MG63 (cell line): ENCODE data around the gene FCGBP. TPM values are rescaled to one million over a fixed set of nuclear protein-coding genes. Genes with fewer than 3 reads are reported as not detected.

Experiments
- DNase-seq: peaks from one replicate; pipeline ENCODE4 v3.0.0-alpha.2; 2020
- H3K27me3 ChIP-seq: fragments of 250-450 bp; sonication (Bioruptor Pico); 2 replicates; pipeline ENCODE4 v1.5.1; 2020; ENCODE audit warnings: mild to moderate bottlenecking, moderate library complexity
- H3K36me3 ChIP-seq: fragments of 250-450 bp; sonication (Bioruptor Pico); 2 replicates; pipeline ENCODE4 v1.5.1; 2020; ENCODE audit warnings: mild to moderate bottlenecking, moderate library complexity
- H3K4me3 ChIP-seq: fragments of 250-450 bp; sonication (Bioruptor Pico); 2 replicates; pipeline ENCODE4 v1.5.1; 2020; ENCODE audit warnings: mild to moderate bottlenecking, moderate library complexity
- H3K9me3 ChIP-seq: fragments of 250-450 bp; sonication (Bioruptor Pico); 2 replicates; pipeline ENCODE4 v1.5.1; 2020; ENCODE audit warnings: mild to moderate bottlenecking, moderate library complexity
- total RNA-seq: library from RNA; depleted of rRNA; stranded (reverse); fragments of >200 nt; shearing (Covaris generic); gene quantifications from 2 replicates; pipeline ENCODE4 v1.2.3, GENCODE V29; 2014; ENCODE audit warnings: low replicate concordance

FCGBP gene
- total RNA-seq, 1 experiment from 2014 or later = 1.4 TPM

GRCh38 chr19:39928357-39928725, 6.1 kb downstream of the FCGBP start:
- no peak for DNase-seq
- H3K36me3 ChIP-seq = no peaks in the 10 kb centered on the region
- H3K27me3 ChIP-seq = peaks cover 8% of the 10 kb centered on the region; the same call in 1 of the 2 replicates
- H3K9me3 ChIP-seq = peaks cover 4% of the 10 kb centered on the region; the same call in 1 of the 2 replicates
- no peak overlapping the region for H3K4me3 ChIP-seq

GRCh38 chr19:39927524-39928356, 6.7 kb downstream of the FCGBP start:
- no peak for DNase-seq
- H3K4me3 ChIP-seq = no peak overlapping the region
- peaks cover 6% of the 10 kb centered on the region; the same call in 1 of the 2 replicates for H3K27me3 ChIP-seq
- H3K9me3 ChIP-seq = peaks cover 4% of the 10 kb centered on the region; the same call in 1 of the 2 replicates
- H3K36me3 ChIP-seq = no peaks in the 10 kb centered on the region

- Histone ChIP-seq H3K36me3 (no peaks in the 10 kb centered on the region), H3K9me3 (peaks cover 4% of the 10 kb centered on the region; the same call in 1 of the 2 replicates), H3K4me3 (no peak overlapping the region), H3K27me3 (peaks cover 6% of the 10 kb centered on the region; the same call in 1 of the 2 replicates)
- no peak for DNase-seq
Measured at GRCh38 chr19:39927076-39927475, 7.4 kb downstream of the FCGBP start.

GRCh38 chr19:39926170-39926760, 8.2 kb downstream of the FCGBP start:
- Histone ChIP-seq H3K4me3 (no peak overlapping the region), H3K27me3 (peaks cover 2% of the 10 kb centered on the region; the same call in 1 of the 2 replicates), H3K9me3 (peaks cover 4% of the 10 kb centered on the region; the same call in 1 of the 2 replicates), H3K36me3 (no peaks in the 10 kb centered on the region)
- no peak for DNase-seq

- DNase-seq = no peak
- H3K27me3 ChIP-seq = no peaks in the 10 kb centered on the region
- peaks cover 2% of the 10 kb centered on the region; the same call in 1 of the 2 replicates for H3K9me3 ChIP-seq
- H3K4me3 ChIP-seq = no peak overlapping the region
- H3K36me3 ChIP-seq = no peaks in the 10 kb centered on the region
Measured at GRCh38 chr19:39924952-39925351, 9.5 kb downstream of the FCGBP start.

GRCh38 chr19:39924389-39924788, 10.0 kb downstream of the FCGBP start:
- Histone ChIP-seq H3K9me3 (no peaks in the 10 kb centered on the region), H3K4me3 (no peak overlapping the region), H3K27me3 (no peaks in the 10 kb centered on the region), H3K36me3 (no peaks in the 10 kb centered on the region)
- DNase-seq = no peak

GRCh38 chr19:39923862-39924261, 10.6 kb downstream of the FCGBP start:
- Histone ChIP-seq H3K4me3 (no peak overlapping the region), H3K36me3 (no peaks in the 10 kb centered on the region), H3K9me3 (no peaks in the 10 kb centered on the region), H3K27me3 (no peaks in the 10 kb centered on the region)
- DNase-seq = no peak

GRCh38 chr19:39919976-39920375, 14.5 kb downstream of the FCGBP start:
- no peaks in the 10 kb centered on the region for H3K27me3 ChIP-seq
- H3K36me3 ChIP-seq = no peaks in the 10 kb centered on the region
- no peak for DNase-seq
- no peaks in the 10 kb centered on the region for H3K9me3 ChIP-seq
- H3K4me3 ChIP-seq = no peak overlapping the region

- H3K27me3 ChIP-seq = no peaks in the 10 kb centered on the region
- no peak overlapping the region for H3K4me3 ChIP-seq
- no peaks in the 10 kb centered on the region for H3K9me3 ChIP-seq
- no peaks in the 10 kb centered on the region for H3K36me3 ChIP-seq
- DNase-seq = no peak
Measured at GRCh38 chr19:39918183-39918651, 16.2 kb downstream of the FCGBP start.

- H3K36me3 ChIP-seq = no peaks in the 10 kb centered on the region
- no peaks in the 10 kb centered on the region for H3K9me3 ChIP-seq
- H3K27me3 ChIP-seq = no peaks in the 10 kb centered on the region
- no peak for DNase-seq
- H3K4me3 ChIP-seq = no peak overlapping the region
Measured at GRCh38 chr19:39917561-39918182, 16.8 kb downstream of the FCGBP start.

- no peak for DNase-seq
- no peaks in the 10 kb centered on the region for H3K9me3 ChIP-seq
- H3K4me3 ChIP-seq = no peak overlapping the region
- H3K36me3 ChIP-seq = no peaks in the 10 kb centered on the region
- no peaks in the 10 kb centered on the region for H3K27me3 ChIP-seq
Measured at GRCh38 chr19:39916851-39917396, 17.5 kb downstream of the FCGBP start.

GRCh38 chr19:39916236-39916635, 18.2 kb downstream of the FCGBP start:
- Histone ChIP-seq H3K27me3 (no peaks in the 10 kb centered on the region), H3K36me3 (no peaks in the 10 kb centered on the region), H3K9me3 (no peaks in the 10 kb centered on the region), H3K4me3 (no peak overlapping the region)
- DNase-seq = no peak

GRCh38 chr19:39915848-39916215, 18.6 kb downstream of the FCGBP start:
- Histone ChIP-seq H3K27me3 (no peaks in the 10 kb centered on the region), H3K9me3 (no peaks in the 10 kb centered on the region), H3K4me3 (no peak overlapping the region), H3K36me3 (no peaks in the 10 kb centered on the region)
- no peak for DNase-seq

GRCh38 chr19:39915101-39915847, 19.2 kb downstream of the FCGBP start:
- no peaks in the 10 kb centered on the region for H3K36me3 ChIP-seq
- no peak overlapping the region for H3K4me3 ChIP-seq
- H3K27me3 ChIP-seq = no peaks in the 10 kb centered on the region
- DNase-seq = no peak
- no peaks in the 10 kb centered on the region for H3K9me3 ChIP-seq

- Histone ChIP-seq H3K27me3 (no peaks in the 10 kb centered on the region), H3K36me3 (no peaks in the 10 kb centered on the region), H3K9me3 (no peaks in the 10 kb centered on the region), H3K4me3 (no peak overlapping the region)
- no peak for DNase-seq
Measured at GRCh38 chr19:39913682-39914333, 20.6 kb downstream of the FCGBP start.

GRCh38 chr19:39908803-39909202, 25.6 kb downstream of the FCGBP start:
- no peak for DNase-seq
- no peaks in the 10 kb centered on the region for H3K9me3 ChIP-seq
- H3K36me3 ChIP-seq = no peaks in the 10 kb centered on the region
- H3K4me3 ChIP-seq = no peak overlapping the region
- no peaks in the 10 kb centered on the region for H3K27me3 ChIP-seq
